Transverse colon (tissue), 3 donors: ENCODE measurements around the gene SIL1.

Experiments
- CTCF ChIP-seq, 5 experiments: fragments of 200-600 bp in 3 of 5; fragments of 450-650 bp in 2 of 5; sonication (generic) in 3 of 5; IDR thresholded peaks; 1 replicate in 2 of 5; 2 replicates in 3 of 5; pipeline ENCODE4 v1.5.1; 2016 to 2017; ENCODE audit warnings: antibody characterized with exemption in 5 of 5, inconsistent platforms in 3 of 5, mild to moderate bottlenecking in 2 of 5, moderate library complexity in 1 of 5
- POLR2A ChIP-seq: fragments of 450-650 bp; IDR thresholded peaks from one replicate; pipeline ENCODE4 v1.6.1; 2016; ENCODE audit warnings: antibody characterized with exemption, mild to moderate bottlenecking, moderate library complexity

- no peak for TF ChIP-seq CTCF (IDR thresholded peaks at IDR 0.05)
- TF ChIP-seq POLR2A, result no peak
These were observed 251.2 kb downstream of the SIL1 start for GRCh38 chr5:138946831-138947560.
